GM04503 (cell line): ENCODE measurements around the gene CDH12.

Source experiments
- DNase-seq: peaks from one replicate; pipeline ENCODE4 v3.0.0-alpha.2; 2012; ENCODE audit warnings: low read depth

CDH12 gene

GRCh38 chr5:21704974-21705668 lies 1148.0 kb downstream of the CDH12 start:
- DNase-seq = no peak

DNA sequence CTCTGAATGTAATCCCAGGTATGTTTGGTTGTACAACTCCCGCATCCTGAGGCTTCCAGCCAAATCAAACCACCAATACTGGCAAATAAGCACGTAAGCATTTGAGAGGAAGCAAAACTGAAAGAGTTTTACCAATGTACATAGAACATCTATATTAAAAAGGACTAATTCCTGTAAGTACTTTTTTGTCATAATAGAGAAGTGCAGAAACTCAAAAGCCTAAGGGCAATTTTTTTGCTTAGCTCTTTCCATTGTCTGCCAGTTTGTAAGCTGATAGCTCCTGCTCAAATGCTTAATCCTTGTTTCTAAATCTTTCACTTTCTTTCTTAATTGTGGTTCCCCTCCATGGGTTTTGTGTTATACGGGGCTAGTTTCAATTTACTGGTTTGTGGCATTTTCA lies 1151.8 kb downstream of the CDH12 start:
- DNase-seq = no peak
